ENCODE data around the gene ROBO1.

The ROBO1 gene

GRCh38 chr3:78985981-78986380 lies 781.8 kb downstream of the ROBO1 start:
- H3K27ac ChIP-seq: no peak overlapping the region
- CTCF ChIA-PET: no interaction called here
- POLR2A ChIA-PET (ENCODE audit: low non-redundant PET): no interaction called here
- no peak for TF ChIP-seq CTCF (conservative IDR thresholded peaks at IDR 0.05; ENCODE audit: low read depth)
- DNase-seq (ENCODE audit: low spot score): no peak

GRCh38 chr3:78979028-78979427 lies 788.8 kb downstream of the ROBO1 start:
- H3K27ac ChIP-seq: no peak overlapping the region
- no peak for TF ChIP-seq CTCF (conservative IDR thresholded peaks at IDR 0.05; ENCODE audit: low read depth)
- no peak for DNase-seq (ENCODE audit: low spot score)
- POLR2A ChIA-PET (ENCODE audit: low non-redundant PET): no interaction called here
- CTCF ChIA-PET: interaction anchor here (0.6 kb wide), 1 partner anchor 319 kb away, joined by 4 read pairs; no protein-coding TSS in a partner anchor

GRCh38 chr3:78978037-78978436 lies 789.8 kb downstream of the ROBO1 start:
- DNase-seq (ENCODE audit: low spot score): peak; percentile 20
- no peak for TF ChIP-seq CTCF (conservative IDR thresholded peaks at IDR 0.05; ENCODE audit: low read depth)
- ChIA-PET CTCF (interaction anchor here (0.6 to 0.7 kb wide), 2 partner anchors 30 to 46 kb away, joined by 3 read pairs; no protein-coding TSS in a partner anchor), POLR2A (ENCODE audit: low non-redundant PET) (no interaction called here)
- no peak overlapping the region for H3K27ac ChIP-seq

- no peak for DNase-seq (ENCODE audit: low spot score)
- ChIA-PET POLR2A (ENCODE audit: low non-redundant PET) (no interaction called here), CTCF (no interaction called here)
- TF ChIP-seq CTCF (conservative IDR thresholded peaks at IDR 0.05; ENCODE audit: low read depth): no peak
- no peak overlapping the region for H3K27ac ChIP-seq
Observed at GRCh38 chr3:78977073-78977472, 790.7 kb downstream of the ROBO1 start.

- no peak overlapping the region for H3K27ac ChIP-seq
- ChIA-PET CTCF (no interaction called here), POLR2A (ENCODE audit: low non-redundant PET) (no interaction called here)
- DNase-seq (ENCODE audit: low spot score): no peak
- no peak for TF ChIP-seq CTCF (conservative IDR thresholded peaks at IDR 0.05; ENCODE audit: low read depth)
Observed at GRCh38 chr3:78976200-78976599, 791.6 kb downstream of the ROBO1 start.

- TF ChIP-seq CTCF (conservative IDR thresholded peaks at IDR 0.05; ENCODE audit: low read depth): no peak
- POLR2A ChIA-PET (ENCODE audit: low non-redundant PET): no interaction called here
- CTCF ChIA-PET: no interaction called here
- H3K27ac ChIP-seq: no peak overlapping the region
- DNase-seq (ENCODE audit: low spot score): no peak
Observed at GRCh38 chr3:78974181-78974790, 793.5 kb downstream of the ROBO1 start.

Measured in RWPE1 (cell line).